Activated T-cell treated with anti-CD3 and anti-CD28 coated beads, Interleukin-2, amount 50 U/mL, for 72 hours (primary cell): Measurements from ENCODE around the gene OR52K1. TPM values are rescaled to one million over a fixed set of nuclear protein-coding genes. Genes with fewer than 3 reads are reported as not detected.
"Not testable (repeated sequence)": the region's sequence is repeated elsewhere in the genome, so short reads cannot be mapped to it uniquely, and the experiment has no call there.

Experiments used
- ATAC-seq, 2 donors: fragments of 150-1000 bp; cut with Tn5 transposase; replicated peaks in 1 of 2; 2 replicates each; pipeline ENCODE4 v1.10.0; 2021; ENCODE audit warnings: moderate library complexity in 2 of 2, mild to moderate bottlenecking in 1 of 2
- DNase-seq, 2 donors: peaks; one replicate each; pipeline ENCODE4 v3.0.0; 2021 to 2022; ENCODE audit warnings: mixed read lengths in 1 of 2
- H3K27ac Mint-ChIP-seq: one replicate; pipeline ENCODE4 v1.8.0; 2022; ENCODE audit warnings: mild to moderate bottlenecking, moderate library complexity, mixed read lengths
- H3K27me3 Mint-ChIP-seq: one replicate; pipeline ENCODE4 v1.8.0; 2022; ENCODE audit warnings: low read depth, mixed read lengths
- H3K36me3 Mint-ChIP-seq, 2 donors: one replicate each; pipeline ENCODE4 v1.8.0; 2022; ENCODE audit warnings: mixed read lengths in 2 of 2, mild to moderate bottlenecking in 1 of 2; ENCODE audit not compliant: insufficient read depth in 2 of 2
- H3K4me1 Mint-ChIP-seq: one replicate; pipeline ENCODE4 v1.8.0; 2022; ENCODE audit warnings: low read depth, mixed read lengths
- H3K4me3 Mint-ChIP-seq, 2 donors: one replicate each; pipeline ENCODE4 v1.8.0; 2022; ENCODE audit warnings: mild to moderate bottlenecking in 2 of 2, mixed read lengths in 2 of 2, moderate library complexity in 2 of 2
- H3K9me3 Mint-ChIP-seq, 2 donors: one replicate each; pipeline ENCODE4 v1.8.0; 2022; ENCODE audit warnings: mixed read lengths in 2 of 2
- total RNA-seq, 2 donors: library from RNA; stranded (reverse); gene quantifications; one replicate each; pipeline ENCODE4 v1.2.3, GENCODE V29; 2022

The OR52K1 gene
- total RNA-seq, 2 donors from 2014 or later: not detected

DNA sequence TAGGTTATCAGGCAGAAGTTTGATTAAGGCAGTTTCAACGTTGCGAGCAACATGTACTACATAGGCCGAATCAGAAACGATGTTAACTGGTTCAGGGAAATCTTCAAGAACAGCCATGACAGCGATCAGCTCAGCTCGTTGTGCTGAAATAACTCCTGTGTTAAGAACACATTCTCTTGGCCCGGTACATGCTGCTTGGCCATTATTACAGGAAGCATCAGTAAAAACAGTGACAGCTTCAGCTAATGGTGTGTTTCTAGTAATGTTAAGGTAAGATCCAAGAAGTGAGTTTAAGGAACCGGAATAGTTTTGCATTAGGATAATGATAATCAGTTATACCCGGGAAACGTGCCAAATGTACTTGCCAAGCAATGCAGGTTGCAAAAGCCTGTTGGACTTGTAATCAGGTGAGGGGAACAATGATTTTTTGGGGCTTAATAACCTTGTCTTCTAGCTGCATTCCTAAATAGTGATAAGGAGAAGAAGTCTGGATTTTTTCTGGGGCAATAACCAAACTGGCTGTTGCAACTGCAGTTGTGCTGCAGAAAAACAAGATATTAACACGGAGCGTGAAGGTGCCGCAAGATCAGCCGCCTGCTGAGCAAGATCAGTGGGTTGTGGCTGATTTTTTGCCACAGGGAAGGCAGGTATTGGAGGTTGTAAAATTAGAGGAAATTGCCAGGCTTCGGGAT is 14.3 kb downstream of the OR52K1 start:
- no peak overlapping the region for H3K4me3 Mint-ChIP-seq
- ATAC-seq (no peak), DNase-seq (no peak)
- H3K27me3 Mint-ChIP-seq: peaks cover 9% of the 10 kb centered on the region
- peaks cover 16% of the 10 kb centered on the region for H3K4me1 Mint-ChIP-seq
- no peaks in the 10 kb centered on the region for H3K9me3 Mint-ChIP-seq
- H3K36me3 Mint-ChIP-seq: no peaks in the 10 kb centered on the region
- H3K27ac Mint-ChIP-seq: no peak overlapping the region

DNA sequence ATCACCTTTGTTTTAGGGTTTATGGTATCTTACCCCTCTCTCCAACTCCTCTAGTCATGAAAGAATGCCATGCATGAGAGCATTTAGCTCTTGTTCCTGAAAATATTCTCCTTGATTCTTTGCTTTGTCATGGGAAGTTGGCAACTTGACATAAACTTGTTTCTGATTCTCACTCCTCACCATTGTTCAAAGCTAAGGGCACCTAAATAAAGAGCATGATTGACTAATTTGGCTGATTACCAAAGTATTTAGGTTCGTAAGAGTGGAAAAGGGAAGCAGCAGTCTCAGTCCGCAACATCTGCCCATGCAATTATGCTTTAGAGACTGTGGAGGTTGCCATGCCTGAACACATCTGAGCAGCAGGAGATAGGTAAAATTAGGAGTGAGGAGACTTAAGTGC is 26.4 kb downstream of the OR52K1 start:
- no peak for DNase-seq
- Mint-ChIP-seq H3K4me3 (no peak overlapping the region), H3K36me3 (no peaks in the 10 kb centered on the region)

DNA sequence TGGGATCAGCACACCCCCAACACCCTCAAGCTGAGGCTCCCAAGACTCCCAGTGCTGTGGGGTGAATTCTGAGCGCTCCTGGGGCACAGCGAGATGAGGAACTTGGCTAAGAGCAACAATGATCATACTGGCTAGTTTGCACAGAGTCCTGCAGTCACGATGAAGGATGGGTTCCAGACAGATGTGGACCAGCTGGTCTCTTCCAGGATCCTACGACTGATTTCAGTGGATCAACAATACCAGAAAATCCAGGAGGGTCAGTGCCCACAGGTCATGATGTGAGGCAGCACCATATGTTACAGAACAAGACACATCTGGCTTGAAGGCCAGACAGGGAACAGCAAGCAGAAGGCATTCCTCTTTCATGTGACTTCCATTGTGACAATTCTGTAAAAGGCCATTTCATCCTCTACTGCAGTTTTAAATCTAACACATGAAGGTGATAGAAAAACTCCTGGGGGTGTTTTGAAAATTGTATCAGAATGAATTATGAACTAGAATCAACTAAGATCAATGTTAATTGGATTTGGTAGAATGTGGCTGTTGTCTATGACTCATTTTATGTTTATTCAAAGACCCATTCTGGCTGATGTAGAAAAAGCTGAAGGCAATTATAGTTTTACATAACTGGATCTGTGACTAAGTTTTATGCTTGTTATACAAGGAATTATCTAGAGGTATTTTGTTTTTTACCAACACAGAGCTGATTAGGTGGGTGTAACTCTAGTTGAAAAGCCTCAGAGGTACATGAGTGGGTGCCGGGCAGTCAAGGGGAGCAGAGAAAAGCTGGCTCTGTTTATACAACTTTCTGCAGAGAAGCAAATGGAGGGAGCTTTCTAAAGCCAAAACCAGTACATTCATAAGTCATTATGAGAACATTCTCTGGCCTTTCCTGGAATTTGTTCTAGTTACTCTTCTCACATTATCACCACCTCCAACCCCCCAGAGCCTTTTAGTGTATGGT is 29.1 kb downstream of the OR52K1 start:
- DNase-seq (no peak), ATAC-seq (no peak)
- Mint-ChIP-seq H3K9me3 (peaks cover 0 to 4% of the 10 kb centered on the region in 2 donors), H3K27me3 (peaks cover 18% of the 10 kb centered on the region), H3K4me1 (no peaks in the 10 kb centered on the region), H3K36me3 (no peaks in the 10 kb centered on the region), H3K27ac (no peak overlapping the region), H3K4me3 (no peak overlapping the region)

More for the DNA sequence above, 26.4 kb downstream of the OR52K1 start:
- Mint-ChIP-seq H3K27ac (no peak overlapping the region), H3K9me3 (peaks cover 0 to 4% of the 10 kb centered on the region in 2 donors), H3K4me1 (no peaks in the 10 kb centered on the region), H3K27me3 (peaks cover 22% of the 10 kb centered on the region)
- no peak for ATAC-seq

DNA sequence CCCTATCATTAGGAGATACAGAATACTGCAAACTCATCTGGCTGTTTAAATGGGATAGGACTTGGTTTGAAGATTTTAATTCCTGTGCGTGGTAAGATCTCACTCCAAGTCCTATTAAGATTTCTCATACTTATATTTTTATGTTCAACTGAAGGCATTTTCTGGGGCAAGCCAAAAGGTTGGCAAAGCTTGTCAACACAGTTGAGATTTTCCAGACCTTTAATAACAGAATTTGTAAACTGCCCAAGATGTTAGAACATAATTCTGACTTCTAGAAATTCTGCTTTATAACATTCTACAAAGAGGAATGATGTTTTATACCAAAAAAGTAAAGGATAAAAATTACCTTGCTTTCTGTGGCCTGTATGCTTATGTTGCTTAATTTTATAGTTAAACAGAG is 31.8 kb downstream of the OR52K1 start:
- H3K27ac Mint-ChIP-seq: no peak overlapping the region
- no peaks in the 10 kb centered on the region for H3K4me1 Mint-ChIP-seq
- no peak for DNase-seq
- ATAC-seq: no peak
- no peak overlapping the region for H3K4me3 Mint-ChIP-seq
- H3K9me3 Mint-ChIP-seq: no peaks in the 10 kb centered on the region
- no peaks in the 10 kb centered on the region for H3K36me3 Mint-ChIP-seq
- no peaks in the 10 kb centered on the region for H3K27me3 Mint-ChIP-seq

DNA sequence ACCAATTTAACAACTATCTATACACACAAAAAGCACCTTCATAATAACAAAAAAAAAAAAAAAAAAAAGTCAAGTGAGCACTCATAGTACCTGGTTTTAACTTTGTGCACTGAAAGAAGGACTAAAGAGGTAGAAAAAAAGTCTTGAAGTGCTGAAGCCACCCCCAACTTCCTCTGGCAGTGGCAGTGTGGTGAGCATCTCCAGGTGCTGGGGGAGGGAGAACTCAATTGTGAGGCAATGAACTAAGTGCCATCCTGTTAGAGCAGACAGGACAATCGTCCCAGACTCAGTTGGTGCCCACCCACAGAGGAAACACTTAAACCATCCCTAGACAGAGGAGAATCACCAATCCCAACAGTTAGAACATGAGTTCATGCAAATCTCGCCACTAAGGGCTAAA is 39.9 kb downstream of the OR52K1 start:
- H3K27ac Mint-ChIP-seq: no peak overlapping the region
- DNase-seq (no peak), ATAC-seq (no peak)
- H3K36me3 Mint-ChIP-seq: no peaks in the 10 kb centered on the region
- H3K27me3 Mint-ChIP-seq: no peaks in the 10 kb centered on the region
- no peaks in the 10 kb centered on the region for H3K9me3 Mint-ChIP-seq
- H3K4me1 Mint-ChIP-seq: no peaks in the 10 kb centered on the region
- no peak overlapping the region for H3K4me3 Mint-ChIP-seq

DNA sequence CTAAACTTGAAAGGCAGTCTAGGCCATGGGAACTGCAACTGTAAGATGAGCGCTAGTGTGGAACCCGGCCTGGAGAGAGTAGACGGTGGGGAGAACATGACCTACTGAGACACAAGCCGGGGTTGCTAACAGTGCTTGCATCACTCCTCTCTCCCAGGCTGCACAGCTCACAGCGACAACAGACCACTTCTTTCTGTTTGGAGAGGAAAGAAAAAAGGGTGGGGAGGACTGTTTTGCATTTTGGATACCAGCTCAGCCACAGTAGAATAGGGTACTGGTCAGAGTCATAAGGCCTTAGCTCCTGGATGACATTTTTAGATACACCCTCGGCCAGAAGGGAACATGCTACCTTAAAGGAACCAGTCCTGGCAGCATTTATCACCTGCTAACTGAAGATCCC is 40.3 kb downstream of the OR52K1 start:
- no peaks in the 10 kb centered on the region for H3K4me1 Mint-ChIP-seq
- no peaks in the 10 kb centered on the region for H3K9me3 Mint-ChIP-seq
- no peaks in the 10 kb centered on the region for H3K27me3 Mint-ChIP-seq
- ATAC-seq: no peak
- H3K36me3 Mint-ChIP-seq: no peaks in the 10 kb centered on the region
- no peak for DNase-seq
- no peak overlapping the region for H3K27ac Mint-ChIP-seq
- H3K4me3 Mint-ChIP-seq: no peak overlapping the region

DNA sequence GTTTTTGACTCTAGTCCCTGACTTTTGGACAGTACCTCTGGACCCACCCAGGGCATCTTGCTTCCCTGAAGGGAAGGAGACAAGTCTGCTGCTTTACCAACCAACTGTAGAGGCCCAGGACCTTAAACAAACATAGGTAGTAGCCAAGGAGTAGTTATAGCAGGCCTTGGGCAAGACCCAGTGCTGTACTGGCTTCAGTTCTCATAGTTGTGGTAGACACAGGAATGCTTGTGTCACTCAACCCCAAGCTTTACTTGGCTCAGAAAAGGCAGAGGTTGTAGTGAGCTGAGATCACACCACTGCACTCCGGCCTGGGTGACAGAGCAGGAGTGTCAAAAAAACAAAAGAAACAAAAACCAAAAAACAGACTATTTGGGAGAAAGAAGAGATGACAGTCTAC is 41.2 kb downstream of the OR52K1 start:
- H3K9me3 Mint-ChIP-seq: no peaks in the 10 kb centered on the region
- DNase-seq (no peak), ATAC-seq (no peak)
- no peaks in the 10 kb centered on the region for H3K36me3 Mint-ChIP-seq
- H3K4me1 Mint-ChIP-seq: no peaks in the 10 kb centered on the region
- H3K4me3 Mint-ChIP-seq: no peak overlapping the region
- H3K27ac Mint-ChIP-seq: no peak overlapping the region
- H3K27me3 Mint-ChIP-seq: peaks cover 8% of the 10 kb centered on the region

DNA sequence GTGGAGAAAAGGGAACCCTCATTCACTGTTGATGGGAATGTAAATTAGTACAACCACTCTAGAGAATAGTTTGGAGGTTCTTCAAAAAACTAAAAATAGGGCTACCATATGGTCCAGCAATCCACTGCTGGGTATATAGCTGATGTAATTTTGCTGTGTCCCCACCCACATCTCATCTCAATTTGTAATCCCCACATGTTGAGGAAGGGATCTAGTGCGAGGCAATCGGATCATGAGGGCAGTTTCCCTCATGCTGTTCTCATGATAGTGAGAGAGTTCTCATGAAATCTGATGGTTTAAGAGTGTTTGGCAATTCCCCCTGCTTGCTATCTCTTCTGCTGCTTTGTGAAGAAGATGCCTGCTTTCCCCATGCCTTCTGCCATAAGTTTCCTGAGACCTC is 45.5 kb downstream of the OR52K1 start:
- no peak overlapping the region for H3K27ac Mint-ChIP-seq
- ATAC-seq (no peak), DNase-seq (no peak)
- peaks cover 22% of the 10 kb centered on the region for H3K27me3 Mint-ChIP-seq
- H3K4me3 Mint-ChIP-seq: no peak overlapping the region
- no peaks in the 10 kb centered on the region for H3K4me1 Mint-ChIP-seq
- H3K9me3 Mint-ChIP-seq: no peaks in the 10 kb centered on the region
- no peaks in the 10 kb centered on the region for H3K36me3 Mint-ChIP-seq

DNA sequence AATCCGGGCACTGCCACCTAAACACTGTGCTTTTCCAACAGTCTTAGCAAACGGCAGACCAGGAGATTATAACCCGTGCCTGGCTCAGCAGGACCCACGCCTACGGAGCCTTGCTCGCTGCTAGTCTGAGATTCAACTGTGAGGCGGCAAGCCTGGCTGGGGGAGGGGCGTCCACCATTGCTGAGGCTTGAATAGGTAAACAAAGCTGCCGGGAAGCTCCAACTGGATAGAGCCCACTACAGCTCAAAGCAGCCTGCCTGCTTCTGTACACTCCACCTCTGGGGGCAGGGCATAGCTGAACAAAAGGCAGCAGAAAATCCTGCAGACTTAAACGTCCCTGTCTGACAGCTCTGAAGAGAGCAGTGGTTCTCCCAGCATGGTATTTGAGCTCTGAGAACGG is 49.2 kb downstream of the OR52K1 start:
- H3K4me3 Mint-ChIP-seq, H3K27ac Mint-ChIP-seq, ATAC-seq, H3K9me3 Mint-ChIP-seq, DNase-seq, H3K36me3 Mint-ChIP-seq, H3K4me1 Mint-ChIP-seq: not testable (repeated sequence)
- H3K27me3 Mint-ChIP-seq: peaks cover 31% of the 10 kb centered on the region

DNA sequence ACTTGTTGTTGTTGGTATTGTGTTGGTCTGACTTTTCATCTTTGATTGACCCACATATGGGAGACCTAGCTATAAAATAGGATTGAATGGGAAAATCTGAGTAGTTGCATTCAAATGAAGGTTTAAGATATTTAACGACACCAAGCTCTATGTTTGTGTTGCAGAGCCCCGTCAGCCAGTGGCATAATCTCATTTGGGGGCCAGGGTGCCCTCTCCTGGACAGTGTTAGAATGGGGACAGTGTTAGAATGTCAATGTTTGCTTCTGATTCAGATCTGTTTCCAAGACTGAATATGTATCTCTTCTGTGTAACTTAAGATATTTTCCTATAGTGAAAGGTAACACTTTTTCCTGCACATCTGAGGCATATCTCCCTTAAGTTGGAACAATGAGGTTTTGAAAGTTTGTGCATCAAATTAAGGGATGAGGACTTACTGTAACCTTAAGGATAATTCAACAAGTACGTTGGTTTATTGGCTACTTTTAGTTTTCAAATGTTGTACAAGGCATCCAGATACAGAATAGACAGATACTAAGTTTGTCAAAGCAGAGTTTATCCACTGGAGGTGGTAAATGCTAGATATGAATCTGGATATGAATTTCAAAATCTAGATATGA is 57.3 kb downstream of the OR52K1 start:
- Mint-ChIP-seq H3K36me3 (no peaks in the 10 kb centered on the region), H3K27ac (no peak overlapping the region), H3K9me3 (no peaks in the 10 kb centered on the region), H3K4me3 (no peak overlapping the region), H3K4me1 (no peaks in the 10 kb centered on the region), H3K27me3 (peaks cover 23% of the 10 kb centered on the region)
- ATAC-seq (peak; percentile 71 to 77), DNase-seq (peak; percentile 51 to 53)

DNA sequence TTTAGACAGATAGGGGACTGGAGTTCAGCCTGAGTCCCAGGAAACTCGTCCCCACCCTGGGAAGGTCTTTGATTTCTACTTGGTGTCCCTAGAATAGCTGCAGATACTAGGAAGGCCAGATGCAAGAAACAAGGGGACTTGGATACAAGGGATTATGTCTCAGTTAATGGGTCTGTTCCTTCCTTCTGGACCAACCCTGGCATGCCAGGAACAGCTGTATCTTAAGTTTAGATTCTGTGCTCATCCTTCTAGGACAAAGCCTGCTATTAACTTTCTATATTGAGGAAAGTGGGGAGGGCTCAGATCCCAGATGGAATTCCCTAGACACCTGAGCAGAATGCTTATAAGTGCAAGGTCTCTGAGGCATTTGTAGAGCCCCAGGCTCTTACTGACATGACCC is 58.6 kb downstream of the OR52K1 start:
- H3K27me3 Mint-ChIP-seq: peaks cover 14% of the 10 kb centered on the region

More for the DNA sequence above, 58.6 kb downstream of the OR52K1 start:
- Mint-ChIP-seq H3K4me1 (no peaks in the 10 kb centered on the region), H3K36me3 (no peaks in the 10 kb centered on the region), H3K9me3 (no peaks in the 10 kb centered on the region), H3K4me3 (no peak overlapping the region), H3K27ac (no peak overlapping the region)
- ATAC-seq: no peak
- no peak for DNase-seq
